NCI-H748 (cell line): Measurements from ENCODE around the gene ZC3H13.

Experiments
- DNase-seq: peaks from one replicate; lab custom pipeline; 2025; ENCODE audit not compliant: unreplicated experiment; lab: John Stamatoyannopoulos, UW

ZC3H13 gene, protein sequence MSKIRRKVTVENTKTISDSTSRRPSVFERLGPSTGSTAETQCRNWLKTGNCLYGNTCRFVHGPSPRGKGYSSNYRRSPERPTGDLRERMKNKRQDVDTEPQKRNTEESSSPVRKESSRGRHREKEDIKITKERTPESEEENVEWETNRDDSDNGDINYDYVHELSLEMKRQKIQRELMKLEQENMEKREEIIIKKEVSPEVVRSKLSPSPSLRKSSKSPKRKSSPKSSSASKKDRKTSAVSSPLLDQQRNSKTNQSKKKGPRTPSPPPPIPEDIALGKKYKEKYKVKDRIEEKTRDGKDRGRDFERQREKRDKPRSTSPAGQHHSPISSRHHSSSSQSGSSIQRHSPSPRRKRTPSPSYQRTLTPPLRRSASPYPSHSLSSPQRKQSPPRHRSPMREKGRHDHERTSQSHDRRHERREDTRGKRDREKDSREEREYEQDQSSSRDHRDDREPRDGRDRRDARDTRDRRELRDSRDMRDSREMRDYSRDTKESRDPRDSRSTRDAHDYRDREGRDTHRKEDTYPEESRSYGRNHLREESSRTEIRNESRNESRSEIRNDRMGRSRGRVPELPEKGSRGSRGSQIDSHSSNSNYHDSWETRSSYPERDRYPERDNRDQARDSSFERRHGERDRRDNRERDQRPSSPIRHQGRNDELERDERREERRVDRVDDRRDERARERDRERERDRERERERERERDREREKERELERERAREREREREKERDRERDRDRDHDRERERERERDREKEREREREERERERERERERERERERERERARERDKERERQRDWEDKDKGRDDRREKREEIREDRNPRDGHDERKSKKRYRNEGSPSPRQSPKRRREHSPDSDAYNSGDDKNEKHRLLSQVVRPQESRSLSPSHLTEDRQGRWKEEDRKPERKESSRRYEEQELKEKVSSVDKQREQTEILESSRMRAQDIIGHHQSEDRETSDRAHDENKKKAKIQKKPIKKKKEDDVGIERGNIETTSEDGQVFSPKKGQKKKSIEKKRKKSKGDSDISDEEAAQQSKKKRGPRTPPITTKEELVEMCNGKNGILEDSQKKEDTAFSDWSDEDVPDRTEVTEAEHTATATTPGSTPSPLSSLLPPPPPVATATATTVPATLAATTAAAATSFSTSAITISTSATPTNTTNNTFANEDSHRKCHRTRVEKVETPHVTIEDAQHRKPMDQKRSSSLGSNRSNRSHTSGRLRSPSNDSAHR (N-terminal part only)

DNA sequence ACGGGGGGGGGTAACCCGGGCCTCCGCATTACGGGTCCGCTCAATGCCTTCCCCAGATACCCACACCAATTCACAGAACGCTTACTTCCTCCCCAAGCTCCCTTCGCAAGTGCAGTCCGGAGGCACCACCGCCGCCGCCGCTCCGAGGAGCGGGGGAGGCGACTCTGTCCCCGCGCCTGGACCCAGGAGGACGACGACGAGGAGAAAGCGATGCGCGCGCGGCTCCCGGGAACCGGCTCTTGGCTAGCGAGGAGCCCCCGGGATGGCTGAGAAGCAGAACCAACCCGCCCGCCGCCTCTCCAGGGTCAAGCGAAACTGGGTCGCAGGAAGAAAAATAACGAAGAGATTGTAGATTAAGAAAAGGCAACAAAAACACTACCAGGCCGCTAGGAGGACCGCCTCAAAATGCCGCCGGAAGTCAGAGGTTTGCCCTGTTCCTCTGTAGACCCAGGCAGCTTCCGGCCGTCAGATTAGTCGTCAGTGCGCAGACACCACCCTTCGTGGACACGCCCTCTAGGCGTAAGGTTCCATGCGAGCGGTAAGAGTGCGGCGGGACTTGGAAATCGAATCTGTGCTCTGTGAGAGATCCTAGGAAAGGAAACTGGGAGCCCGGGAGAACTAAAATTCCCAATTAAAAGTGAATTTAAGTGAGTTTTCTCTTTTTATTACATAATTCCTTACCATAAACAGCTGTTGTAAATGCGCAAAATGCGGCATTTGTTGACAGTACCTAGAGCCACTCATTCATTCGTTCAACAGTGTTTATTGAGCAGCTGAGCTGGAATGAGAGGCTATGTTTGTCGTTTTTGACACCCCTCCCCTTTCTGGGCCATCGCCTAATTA lies at the start of gene ZC3H13:
Gene ZC3H13, minus strand, starts transcription at position 428 of the 843 bp plus-strand sequence. CDS start 7,239 bp downstream, outside the sequence.
- DNase-seq, result peak; percentile 97

DNA sequence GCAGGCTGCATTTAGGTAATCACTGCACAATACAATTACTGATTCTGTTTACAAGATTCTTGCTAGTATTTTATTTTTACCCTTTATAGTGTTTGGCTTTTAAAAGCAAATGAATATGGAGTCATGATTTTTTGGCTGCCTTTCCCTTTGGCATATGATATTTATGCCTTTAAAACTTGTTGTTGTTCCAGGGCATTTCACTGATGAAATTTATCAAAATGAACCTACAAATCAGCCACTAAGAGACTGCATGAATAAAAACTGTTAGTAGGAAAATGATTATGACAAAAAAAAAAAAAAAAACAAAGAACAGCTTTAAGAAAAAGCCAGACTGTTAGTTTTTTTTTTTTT lies 49.7 kb upstream of the ZC3H13 start:
- DNase-seq, result no peak

GRCh38 chr13:46101484-46102254 lies 49.1 kb upstream of the ZC3H13 start:
- DNase-seq, result peak; percentile 33

DNA sequence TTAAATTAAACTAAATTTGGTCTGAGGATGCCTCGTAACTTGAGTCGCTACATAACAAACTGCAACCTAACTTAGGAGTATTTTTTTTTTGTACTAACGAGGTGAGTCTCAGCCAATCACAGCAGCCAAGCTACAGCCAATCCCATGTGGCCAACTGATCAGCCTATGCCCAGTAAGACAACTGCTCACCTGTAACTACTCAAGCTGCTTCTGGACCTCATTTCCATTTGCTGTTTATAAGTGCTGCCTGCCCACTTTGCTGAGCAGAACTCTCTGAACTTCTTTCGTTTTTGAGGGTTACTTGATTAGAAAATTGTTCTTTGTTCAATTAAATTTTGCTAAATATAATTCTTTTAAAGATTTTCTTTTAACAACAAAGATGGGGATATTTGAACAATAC lies 48.5 kb upstream of the ZC3H13 start:
- no peak for DNase-seq

- DNase-seq, result no peak
Observed at GRCh38 chr13:46100191-46100815, 47.8 kb upstream of the ZC3H13 start.

- no peak for DNase-seq
Observed at GRCh38 chr13:46097663-46098062, 45.1 kb upstream of the ZC3H13 start.

DNA sequence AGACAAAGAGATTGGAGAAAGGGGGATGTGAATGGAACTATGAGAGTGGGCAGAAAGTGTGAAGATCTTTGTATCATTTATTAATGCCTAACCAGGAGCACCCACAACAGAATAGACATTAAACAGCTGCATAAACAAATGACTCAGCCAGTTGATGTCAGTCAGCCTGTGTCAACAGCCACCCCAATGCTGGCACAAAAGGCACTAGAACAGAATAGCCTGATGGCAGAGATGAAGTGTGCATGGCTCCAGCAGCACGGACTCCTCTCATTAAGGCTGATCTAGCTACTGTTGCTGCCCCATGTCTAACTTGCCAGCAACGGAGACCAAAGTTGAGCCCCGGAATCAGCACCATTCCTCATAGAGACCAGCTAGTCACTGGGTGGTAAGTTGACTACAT lies 44.5 kb upstream of the ZC3H13 start:
- peak; percentile 54 for DNase-seq

DNA sequence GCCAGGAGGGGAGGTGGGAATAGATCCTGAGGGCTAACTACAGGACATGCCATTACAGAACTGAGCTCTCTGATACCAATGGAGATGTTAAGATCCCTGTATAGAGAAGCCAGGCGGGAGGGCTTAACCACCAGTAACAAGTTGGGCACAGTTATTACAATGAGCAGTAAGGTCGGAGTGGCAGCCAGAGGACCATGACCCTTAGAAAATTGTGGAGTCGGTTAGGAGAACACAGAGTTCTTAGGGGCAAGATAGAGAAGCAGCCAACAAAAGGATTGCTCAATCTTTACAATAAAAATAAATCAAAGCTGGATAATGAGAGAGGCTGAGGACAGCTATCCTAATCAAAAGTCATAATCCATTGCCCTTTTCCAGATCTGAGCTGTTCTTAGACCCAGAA lies 41.9 kb upstream of the ZC3H13 start:
- DNase-seq, result no peak

DNA sequence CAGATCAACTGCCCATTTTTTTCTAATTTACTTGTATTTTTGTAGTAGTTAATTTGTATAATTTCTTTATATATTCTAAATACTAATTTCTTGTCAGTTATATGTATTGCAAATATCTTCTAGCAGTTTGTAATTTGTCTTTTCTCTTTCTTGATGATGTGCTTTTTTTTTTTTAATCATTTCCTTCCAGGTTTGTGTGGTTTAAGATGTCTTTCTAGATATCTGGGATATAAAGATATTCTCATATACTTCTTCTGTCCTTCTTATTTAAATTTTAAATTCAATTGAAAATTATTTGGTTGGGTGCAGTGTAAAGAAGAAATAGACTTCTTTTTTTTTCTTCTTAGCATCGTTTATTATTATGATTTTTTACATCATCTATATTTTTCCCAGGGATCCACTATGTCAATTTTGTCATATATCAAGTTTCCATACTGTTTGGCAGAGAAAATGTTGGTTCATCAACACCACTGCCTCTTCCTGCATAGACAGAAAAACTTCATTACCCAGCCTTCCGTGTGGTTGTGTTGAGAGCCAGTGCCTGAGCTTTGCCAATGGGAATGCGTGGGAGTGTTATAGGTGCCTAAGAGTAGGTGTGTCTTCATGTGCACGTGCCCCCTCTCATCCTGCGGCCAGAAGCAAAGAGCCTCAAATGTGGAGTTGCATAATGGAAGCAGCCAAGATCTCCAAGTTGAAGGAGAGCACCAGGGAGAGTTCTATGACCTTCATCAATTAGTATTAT lies 36.4 kb upstream of the ZC3H13 start:
- DNase-seq, result no peak

- DNase-seq, result no peak
Observed at GRCh38 chr13:46087481-46087880, 34.9 kb upstream of the ZC3H13 start.

DNA sequence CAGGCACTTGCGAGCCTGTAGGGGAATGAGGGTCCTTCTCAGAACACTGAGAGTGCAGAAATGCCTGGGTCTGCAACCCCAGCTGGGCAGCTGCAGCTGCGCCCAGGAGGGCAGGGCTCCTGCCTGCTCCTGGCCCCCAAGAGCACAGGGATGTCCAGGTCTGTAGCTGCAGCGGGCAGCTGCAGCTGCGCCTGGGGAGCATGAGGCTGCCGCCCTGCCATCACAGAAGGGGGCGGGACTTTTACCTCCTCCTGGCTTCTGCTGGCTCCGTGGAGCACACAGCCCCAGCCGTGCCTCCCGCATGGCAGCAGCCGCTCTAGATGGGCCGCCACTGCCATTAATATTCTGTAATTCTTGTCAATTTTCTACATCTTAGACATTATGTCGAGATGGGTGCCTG lies 34.4 kb upstream of the ZC3H13 start:
- no peak for DNase-seq

DNA sequence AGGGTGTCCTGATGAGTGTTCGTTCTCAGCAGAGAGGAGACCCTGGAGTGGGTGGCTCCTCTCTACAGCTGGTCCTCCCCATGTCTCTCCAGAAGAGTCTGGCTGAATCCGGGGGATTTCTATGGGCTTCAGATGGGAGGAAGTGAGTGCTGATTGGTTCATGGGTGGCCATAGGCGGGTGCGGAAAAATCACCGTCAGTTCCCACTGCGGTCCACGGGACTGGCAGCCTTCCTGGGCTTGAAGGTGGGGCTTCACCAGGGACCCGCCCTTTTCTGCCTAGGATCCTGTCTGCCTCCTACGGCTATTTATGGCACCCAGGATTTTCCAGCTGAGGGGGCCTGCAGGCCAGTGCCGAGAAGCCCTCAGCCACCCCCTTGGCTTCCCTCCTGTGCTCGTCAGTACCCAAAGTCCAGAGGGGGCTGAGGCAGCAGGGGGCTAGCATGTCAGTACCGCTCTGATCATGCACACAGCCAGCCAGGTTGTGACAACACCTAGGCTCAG lies 33.9 kb upstream of the ZC3H13 start:
- DNase-seq, result no peak

GRCh38 chr13:46085737-46086136 lies 33.2 kb upstream of the ZC3H13 start:
- DNase-seq, result no peak

GRCh38 chr13:46082324-46082723 lies 29.8 kb upstream of the ZC3H13 start:
- no peak for DNase-seq

GRCh38 chr13:46079770-46080169 lies 27.2 kb upstream of the ZC3H13 start:
- no peak for DNase-seq

DNA sequence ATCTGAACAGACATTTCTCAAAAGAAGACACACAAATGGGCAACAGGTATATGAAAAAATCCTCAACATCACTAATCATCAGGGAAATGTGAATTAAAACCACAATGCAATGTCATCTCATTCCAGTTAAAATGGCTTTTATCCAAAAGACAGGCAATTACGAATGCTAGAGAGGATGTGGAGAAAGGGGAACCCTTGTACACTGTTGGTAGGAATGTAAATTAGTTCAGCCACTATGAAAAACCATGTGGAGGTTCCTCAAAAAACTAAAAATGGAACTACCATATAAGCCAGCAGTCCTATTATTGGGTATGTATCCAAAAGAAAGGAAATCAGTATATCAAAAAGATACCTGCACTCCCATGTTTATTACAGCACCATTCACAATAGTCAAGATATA lies 24.7 kb upstream of the ZC3H13 start:
- DNase-seq, result no peak

GRCh38 chr13:46076827-46077226 lies 24.3 kb upstream of the ZC3H13 start:
- no peak for DNase-seq

GRCh38 chr13:46075811-46076210 lies 23.3 kb upstream of the ZC3H13 start:
- DNase-seq, result no peak
